PC-3 (cell line): Measurements from ENCODE around the gene TEAD1. TPM values are rescaled to one million over a fixed set of nuclear protein-coding genes. Genes with fewer than 3 reads are reported as not detected.

ENCODE experiments used
- ATAC-seq: fragments of 200-7000 bp; cut with Tn5 transposase; 2 replicates; pipeline ENCODE4 v1.9.1; 2020; ENCODE audit warnings: mild to moderate bottlenecking, moderate library complexity
- BruUV-seq: library from RNA; stranded (reverse); fragments of 400-500 nt; replicated peaks from 2 replicates; lab custom pipeline; 2021; lab: Mats Ljungman, UMichigan
- CTCF ChIA-PET: fragments of 300-600 bp; sonication (Branson Sonifier 250); formaldehyde crosslinking; loops from one replicate; lab custom pipeline; 2022; ENCODE audit warnings: antibody characterized with exemption; lab: Charles Lee
- POLR2A ChIA-PET: fragments of 300-600 bp; sonication (Branson Sonifier 250); formaldehyde crosslinking; loops from one replicate; lab custom pipeline; 2022; ENCODE audit warnings: antibody characterized with exemption; ENCODE audit not compliant: unreplicated experiment; lab: Charles Lee
- DNase-seq: peaks from one replicate; pipeline ENCODE4 v3.0.0-alpha.2; 2015
- H2AFZ ChIP-seq: fragments of 300-600 bp; sonication (generic); 2 replicates; pipeline ENCODE4 v1.6.0; 2016; ENCODE audit warnings: antibody characterized with exemption, low read length
- H3F3A ChIP-seq: fragments of 300-600 bp; sonication (generic); one replicate; pipeline ENCODE4 v1.6.0; 2017; ENCODE audit warnings: antibody characterized with exemption, low read length, control low read depth, mild to moderate bottlenecking; ENCODE audit not compliant: unreplicated experiment
- H3K27ac ChIP-seq: fragments of 300-600 bp; sonication (generic); 2 replicates; pipeline ENCODE4 v1.5.1; 2016; ENCODE audit warnings: mild to moderate bottlenecking, low read length
- H3K27me3 ChIP-seq: fragments of 300-600 bp; sonication (generic); 2 replicates; pipeline ENCODE4 v1.6.1; 2016; ENCODE audit warnings: low read length, mixed read lengths
- H3K36me3 ChIP-seq: fragments of 300-600 bp; sonication (generic); 2 replicates; pipeline ENCODE4 v1.6.1; 2016; ENCODE audit warnings: low read depth, mixed run types, low read length, mixed read lengths
- H3K4me1 ChIP-seq: fragments of 300-600 bp; sonication (generic); 2 replicates; pipeline ENCODE4 v1.5.1; 2016; ENCODE audit warnings: low read length; ENCODE audit not compliant: insufficient read depth
- H3K4me2 ChIP-seq: fragments of 300-600 bp; sonication (generic); 2 replicates; pipeline ENCODE4 v1.6.0; 2016; ENCODE audit warnings: low read length
- H3K4me3 ChIP-seq: fragments of 300-600 bp; sonication (generic); 2 replicates; pipeline ENCODE4 v1.5.1; 2016; ENCODE audit warnings: mild to moderate bottlenecking, low read length, mixed read lengths
- H3K79me2 ChIP-seq: fragments of 300-600 bp; sonication (generic); 2 replicates; pipeline ENCODE4 v1.6.1; 2017; ENCODE audit warnings: low read length, mixed read lengths
- H3K9ac ChIP-seq: fragments of 300-600 bp; sonication (generic); 2 replicates; pipeline ENCODE4 v1.6.0; 2016; ENCODE audit warnings: mild to moderate bottlenecking, low read length
- H3K9me2 ChIP-seq: fragments of 300-600 bp; sonication (generic); replicated peaks from 2 replicates; pipeline ENCODE4 v1.6.1; 2016; ENCODE audit warnings: mixed run types, low read length, mixed read lengths
- H3K9me3 ChIP-seq: fragments of 300-600 bp; sonication (generic); 2 replicates; pipeline ENCODE4 v1.6.1; 2016; ENCODE audit warnings: low read length, mixed read lengths
- H4K20me1 ChIP-seq: fragments of 300-600 bp; sonication (generic); 2 replicates; pipeline ENCODE4 v1.6.1; 2016; ENCODE audit warnings: low read length, mixed read lengths
- EZH2 ChIP-seq: fragments of 300-600 bp; sonication (generic); IDR thresholded peaks from one replicate; pipeline ENCODE4 v1.6.1; 2017; ENCODE audit warnings: antibody characterized with exemption, mild to moderate bottlenecking, low read length; ENCODE audit not compliant: unreplicated experiment
- EZH2phosphoT487 ChIP-seq: fragments of 300-600 bp; sonication (generic); IDR thresholded peaks from 2 replicates; pipeline ENCODE4 v1.6.1; 2018; ENCODE audit warnings: mild to moderate bottlenecking, antibody characterized with exemption, low read length, borderline replicate concordance
- intact Hi-C: fragments of 100-400 bp; cut with micrococcal nuclease; formaldehyde crosslinking; loops from 2 replicates; pipeline ENCODE4 v1.9.0; 2023
- total RNA-seq: library from RNA; depleted of rRNA; stranded (reverse); fragments of >200 nt; gene quantifications from 2 replicates; pipeline ENCODE4 v1.2.3, GENCODE V29; 2014
- TF ChIP-seq, protein P1 (sequence below): fragments of 300-600 bp; sonication (generic); conservative IDR thresholded peaks from 2 replicates; pipeline ENCODE4 v1.5.1; 2017; ENCODE audit warnings: antibody characterized with exemption, low read depth, mild to moderate bottlenecking, low read length

Gene TEAD1
- total RNA-seq, 1 experiment from 2014 or later, result 70.2 TPM

DNA sequence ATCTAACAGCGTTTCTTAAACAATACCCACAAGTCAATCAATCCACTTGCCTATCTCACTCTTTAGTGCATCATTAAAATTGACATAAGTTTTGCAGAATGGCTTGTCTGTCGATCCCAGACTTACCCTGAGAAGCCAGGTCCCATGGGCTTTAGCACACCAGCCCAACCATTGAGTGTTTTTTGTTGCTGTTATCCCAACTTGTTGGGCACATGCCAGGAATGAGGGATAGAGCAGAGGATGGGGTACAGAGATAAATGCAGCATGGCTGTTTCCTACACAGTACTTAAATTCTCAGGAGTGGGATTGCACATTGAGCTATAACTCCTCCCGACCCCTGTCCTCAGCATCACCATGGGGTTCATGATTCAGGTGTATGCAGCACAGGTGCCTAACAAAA is 270.7 kb downstream of the TEAD1 start:
- Histone ChIP-seq H3K79me2 (no peaks in the 10 kb centered on the region), H3K4me2 (no peak overlapping the region), H3K4me3 (no peak overlapping the region), H2AFZ (no peak overlapping the region), H3K27ac (no peak overlapping the region), H4K20me1 (no peaks in the 10 kb centered on the region), H3K27me3 (no peaks in the 10 kb centered on the region), H3K4me1 (peaks cover 16% of the 10 kb centered on the region), H3K36me3 (peaks cover 3% of the 10 kb centered on the region; the same call in 1 of the 2 replicates), H3F3A (no peaks in the 10 kb centered on the region), H3K9me3 (no peaks in the 10 kb centered on the region), H3K9me2 (no peaks in the 10 kb centered on the region), H3K9ac (no peak overlapping the region)
- ATAC-seq (no peak), DNase-seq (no peak)
- intact Hi-C loops, result no loop called here
- TF ChIP-seq EZH2 (no peak), EZH2phosphoT487 (no peak)
- TF ChIP-seq, protein P1, sequence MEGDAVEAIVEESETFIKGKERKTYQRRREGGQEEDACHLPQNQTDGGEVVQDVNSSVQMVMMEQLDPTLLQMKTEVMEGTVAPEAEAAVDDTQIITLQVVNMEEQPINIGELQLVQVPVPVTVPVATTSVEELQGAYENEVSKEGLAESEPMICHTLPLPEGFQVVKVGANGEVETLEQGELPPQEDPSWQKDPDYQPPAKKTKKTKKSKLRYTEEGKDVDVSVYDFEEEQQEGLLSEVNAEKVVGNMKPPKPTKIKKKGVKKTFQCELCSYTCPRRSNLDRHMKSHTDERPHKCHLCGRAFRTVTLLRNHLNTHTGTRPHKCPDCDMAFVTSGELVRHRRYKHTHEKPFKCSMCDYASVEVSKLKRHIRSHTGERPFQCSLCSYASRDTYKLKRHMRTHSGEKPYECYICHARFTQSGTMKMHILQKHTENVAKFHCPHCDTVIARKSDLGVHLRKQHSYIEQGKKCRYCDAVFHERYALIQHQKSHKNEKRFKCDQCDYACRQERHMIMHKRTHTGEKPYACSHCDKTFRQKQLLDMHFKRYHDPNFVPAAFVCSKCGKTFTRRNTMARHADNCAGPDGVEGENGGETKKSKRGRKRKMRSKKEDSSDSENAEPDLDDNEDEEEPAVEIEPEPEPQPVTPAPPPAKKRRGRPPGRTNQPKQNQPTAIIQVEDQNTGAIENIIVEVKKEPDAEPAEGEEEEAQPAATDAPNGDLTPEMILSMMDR, result no peak
- POLR2A ChIA-PET, result no interaction called here
- no TSS peak for BruUV-seq
- CTCF ChIA-PET, result no interaction called here

DNA sequence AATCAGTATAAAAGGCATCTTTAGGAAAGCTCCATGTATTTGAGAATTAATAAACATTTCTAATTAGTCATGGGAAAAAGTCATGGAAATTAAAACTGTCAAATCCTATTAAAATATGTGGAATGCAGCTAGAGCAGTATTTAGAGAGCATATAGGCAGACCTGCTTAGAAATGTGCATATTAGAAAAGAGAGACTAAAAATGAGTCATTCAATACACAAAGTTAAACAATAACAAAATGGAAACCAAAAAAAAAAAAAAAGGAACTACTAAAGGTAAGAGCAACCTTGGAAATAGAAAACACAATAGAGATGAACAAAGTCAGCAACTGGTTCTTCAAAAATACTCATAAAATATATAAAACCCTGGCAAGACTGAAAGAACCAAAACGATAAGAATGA is 275.2 kb downstream of the TEAD1 start:
- H3K36me3 ChIP-seq, result no peaks in the 10 kb centered on the region
- ATAC-seq, result peak; percentile 78
- no peaks in the 10 kb centered on the region for H3K27me3 ChIP-seq
- H3K9me3 ChIP-seq, result peaks cover 6% of the 10 kb centered on the region; the same call in 1 of the 2 replicates
- H3F3A ChIP-seq, result no peaks in the 10 kb centered on the region
- no peak overlapping the region for H3K27ac ChIP-seq
- ChIA-PET POLR2A (interaction anchor here (0.7 kb wide), 1 partner anchor 618 kb away, joined by 4 read pairs; no protein-coding TSS in a partner anchor), CTCF (no interaction called here)
- peaks cover 11% of the 10 kb centered on the region for H3K4me1 ChIP-seq
- no peaks in the 10 kb centered on the region for H4K20me1 ChIP-seq
- intact Hi-C loops, result loop anchor here (2.0 kb wide), 1 partner anchor 45 kb away; no protein-coding TSS in a partner anchor
- no TSS peak for BruUV-seq
- no peaks in the 10 kb centered on the region for H3K9me2 ChIP-seq
- H2AFZ ChIP-seq, result no peak overlapping the region
- H3K79me2 ChIP-seq, result no peaks in the 10 kb centered on the region
- no peak overlapping the region for H3K4me2 ChIP-seq
- DNase-seq, result peak; percentile 45
- TF ChIP-seq, protein P1, result no peak
- TF ChIP-seq EZH2phosphoT487 (no peak), EZH2 (no peak)
- no peak overlapping the region for H3K4me3 ChIP-seq
- no peak overlapping the region for H3K9ac ChIP-seq

DNA sequence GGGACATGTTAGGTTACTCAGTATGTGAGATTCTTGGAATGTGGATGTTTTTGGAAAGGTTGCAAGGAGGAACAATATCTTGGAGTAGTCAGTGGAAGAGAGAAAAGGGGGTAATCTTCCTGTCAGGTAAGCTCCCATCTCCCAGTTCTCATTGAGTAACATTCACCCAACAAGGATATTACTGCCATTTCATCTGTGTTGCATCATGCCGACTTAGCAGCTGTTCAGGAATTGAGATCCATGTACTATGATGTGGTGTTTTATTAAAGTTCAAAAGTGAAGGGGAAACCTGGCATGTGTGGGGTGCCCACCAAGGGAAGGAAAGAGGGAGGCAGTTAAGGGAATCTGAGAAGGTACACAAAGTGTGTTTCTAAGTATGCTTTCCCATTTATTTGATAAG is 276.4 kb downstream of the TEAD1 start:
- Histone ChIP-seq H3K9me3 (peaks cover 6% of the 10 kb centered on the region; the same call in 1 of the 2 replicates), H3K4me2 (no peak overlapping the region), H3K4me3 (no peak overlapping the region), H4K20me1 (no peaks in the 10 kb centered on the region), H3K9me2 (no peaks in the 10 kb centered on the region), H3F3A (no peaks in the 10 kb centered on the region), H2AFZ (no peak overlapping the region), H3K4me1 (peaks cover 11% of the 10 kb centered on the region), H3K27ac (no peak overlapping the region), H3K36me3 (no peaks in the 10 kb centered on the region), H3K27me3 (no peaks in the 10 kb centered on the region), H3K79me2 (no peaks in the 10 kb centered on the region), H3K9ac (no peak overlapping the region)
- intact Hi-C loops, result no loop called here
- TF ChIP-seq EZH2phosphoT487 (no peak), EZH2 (no peak)
- TF ChIP-seq, protein P1, result no peak
- ATAC-seq (no peak), DNase-seq (no peak)
- no TSS peak for BruUV-seq
- ChIA-PET CTCF (no interaction called here), POLR2A (no interaction called here)
